Endothelial cell of umbilical vein (primary cell): ENCODE results near the gene KAZN. TPM values are rescaled to one million over a fixed set of nuclear protein-coding genes. Genes with fewer than 3 reads are reported as not detected.

Source experiments
- BruUV-seq: library from RNA; stranded (reverse); fragments of 400-500 nt; replicated peaks from 2 replicates; lab custom pipeline; 2021; lab: Mats Ljungman, UMichigan
- CTCF ChIA-PET: fragments of 300-600, 350-600 bp; sonication (Branson Sonifier 250); formaldehyde crosslinking; loops from one replicate; lab custom pipeline; 2021; ENCODE audit warnings: antibody characterized with exemption, inconsistent platforms; lab: Charles Lee
- POLR2A ChIA-PET: fragments of 300-600, 350-600 bp; sonication (Branson Sonifier 250); formaldehyde crosslinking; loops from one replicate; lab custom pipeline; 2021; ENCODE audit warnings: antibody characterized with exemption, inconsistent platforms; lab: Charles Lee
- DNase-seq: peaks from one replicate; pipeline ENCODE4 v3.0.0-alpha.2; 2011; ENCODE audit warnings: low read depth, low spot score
- FAIRE-seq: peaks from 2 replicates; lab custom pipeline; 2011; peaks lifted over from hg19 to GRCh38; lab: Jason Lieb, UNC
- H2AFZ ChIP-seq: 2 replicates; pipeline ENCODE4 v1.6.0; 2012; ENCODE audit warnings: low read depth, low read length, control low read depth, inconsistent platforms
- H3K27ac ChIP-seq: 2 replicates; pipeline ENCODE4 v1.5.1; 2011; ENCODE audit warnings: low read depth, mild to moderate bottlenecking, control low read depth, low read length, moderate library complexity; ENCODE audit not compliant: insufficient read depth
- H3K27me3 ChIP-seq, 2 experiments: 2 replicates each; pipeline versions ENCODE4 v1.6.0 to v1.6.1; 2011; ENCODE audit warnings: low read length in 2 of 2, mixed read lengths in 1 of 2; ENCODE audit not compliant: control insufficient read depth in 2 of 2, insufficient read depth in 2 of 2
- H3K36me3 ChIP-seq, 2 experiments: 2 replicates in 1 of 2; 3 replicates in 1 of 2; pipeline ENCODE4 v1.5.1; 2011; ENCODE audit warnings: low read length in 2 of 2, mild to moderate bottlenecking in 1 of 2, moderate library complexity in 1 of 2; ENCODE audit not compliant: control insufficient read depth in 2 of 2, insufficient read depth in 2 of 2; ENCODE audit errors: extremely low read depth in 1 of 2
- H3K4me1 ChIP-seq: 3 replicates; pipeline ENCODE4 v1.5.1; 2011; ENCODE audit warnings: mild to moderate bottlenecking, low read length; ENCODE audit not compliant: control insufficient read depth, insufficient read depth; ENCODE audit errors: extremely low read depth
- H3K4me2 ChIP-seq: 2 replicates; pipeline ENCODE4 v1.6.1; 2011; ENCODE audit warnings: low read length, control low read depth, mixed read lengths; ENCODE audit not compliant: insufficient read depth
- H3K4me3 ChIP-seq, 3 experiments: fragments of 200-600 bp in 1 of 3; sonication (generic), shearing (Covaris generic) in 1 of 3; replicated peaks in 1 of 3; 2 replicates each; pipeline ENCODE4 v1.5.1; 2011 to 2016; ENCODE audit warnings: control low read depth in 3 of 3, low read length in 3 of 3, mild to moderate bottlenecking in 2 of 3, inconsistent platforms in 1 of 3, low read depth in 1 of 3, moderate library complexity in 1 of 3; ENCODE audit not compliant: insufficient read depth in 1 of 3
- H3K79me2 ChIP-seq: 2 replicates; pipeline ENCODE4 v1.6.0; 2012; ENCODE audit warnings: low read length, inconsistent platforms; ENCODE audit not compliant: control insufficient read depth, insufficient read depth
- H3K9ac ChIP-seq: replicated peaks from 2 replicates; pipeline ENCODE3; 2011; ENCODE audit warnings: low read length, control low read depth; ENCODE audit not compliant: insufficient read depth; ENCODE audit errors: extremely low read depth
- H3K9me1 ChIP-seq: replicated peaks from 3 replicates; pipeline ENCODE4 v1.6.0; 2011; ENCODE audit warnings: mild to moderate bottlenecking, low read length; ENCODE audit not compliant: control insufficient read depth, insufficient read depth; ENCODE audit errors: extremely low read depth
- H3K9me3 ChIP-seq: replicated peaks from 2 replicates; pipeline ENCODE4 v1.5.1; 2012; ENCODE audit warnings: low read length, inconsistent platforms; ENCODE audit not compliant: control insufficient read depth, insufficient read depth
- H4K20me1 ChIP-seq: replicated peaks from 2 replicates; pipeline ENCODE3; 2011; ENCODE audit warnings: mild to moderate bottlenecking, low read length; ENCODE audit not compliant: control insufficient read depth, insufficient read depth; ENCODE audit errors: extremely low read depth
- EZH2 ChIP-seq: IDR thresholded peaks from 2 replicates; pipeline ENCODE4 v1.6.1; 2012; ENCODE audit warnings: borderline replicate concordance, low read depth, mild to moderate bottlenecking, moderate library complexity, low read length, inconsistent platforms; ENCODE audit not compliant: severe bottlenecking
- FOS ChIP-seq: IDR thresholded peaks from 2 replicates; pipeline ENCODE4 v1.6.1; 2011; ENCODE audit warnings: mild to moderate bottlenecking, low read length, moderate library complexity, borderline replicate concordance; ENCODE audit not compliant: insufficient read depth
- GATA2 ChIP-seq: IDR thresholded peaks from 2 replicates; pipeline ENCODE4 v1.7.0; 2011; ENCODE audit warnings: low read depth, mild to moderate bottlenecking, moderate library complexity, mixed read lengths, low read length; ENCODE audit not compliant: insufficient read length, insufficient read depth
- JUN ChIP-seq: IDR thresholded peaks from 2 replicates; pipeline ENCODE4 v1.6.1; 2011; ENCODE audit warnings: borderline replicate concordance, low read depth; ENCODE audit not compliant: insufficient read length, insufficient read depth
- MYC ChIP-seq: IDR thresholded peaks from one replicate; pipeline ENCODE4 v1.6.1; 2011; ENCODE audit warnings: mild to moderate bottlenecking, low read depth, low read length
- POLR2A ChIP-seq: IDR thresholded peaks from 2 replicates; pipeline ENCODE4 v1.6.1; 2012; ENCODE audit warnings: low read depth, mild to moderate bottlenecking, control low read depth, low read length
- POLR2AphosphoS5 ChIP-seq: IDR thresholded peaks from 2 replicates; pipeline ENCODE4 v1.6.1; 2012; ENCODE audit warnings: low read depth, mild to moderate bottlenecking, control low read depth, low read length, moderate library complexity; ENCODE audit not compliant: insufficient read depth
- dilution Hi-C: fragments of 300-500 bp; cut with MboI; formaldehyde crosslinking; loops from one replicate; pipeline ENCODE4 v1.15.0; 2019; ENCODE audit warnings: low sequenced_read_pairs; ENCODE audit not compliant: extremely low pct_ligation_motif_present
- intact Hi-C: fragments of 100-400 bp; cut with micrococcal nuclease; formaldehyde crosslinking; loops from one replicate; pipeline ENCODE4 v1.10.0; 2022
- polyA plus RNA-seq, 4 experiments: library from polyadenylated mRNA; depleted of rRNA in 3 of 4; stranded (reverse) in 3 of 4; unstranded in 1 of 4; fragments of >200 nt; gene quantifications; 2 replicates each; pipeline versions ENCODE4 v1.2.1 to v1.2.3, GENCODE V29; 2011 to 2012; ENCODE audit warnings: missing spikeins in 1 of 4
- total RNA-seq: library from RNA; stranded (reverse); gene quantifications from 2 replicates; pipeline ENCODE4 v1.2.3, GENCODE V29; 2021
- TF ChIP-seq, protein P1 (sequence below): IDR thresholded peaks from 2 replicates; pipeline ENCODE4 v1.6.1; 2011; ENCODE audit not compliant: insufficient read depth, insufficient read length
- TF ChIP-seq, protein P2 (sequence below), 2 donors: IDR thresholded peaks; 1 replicate in 1 of 2; 2 replicates in 1 of 2; pipeline ENCODE4 v1.5.1; 2011; ENCODE audit warnings: low read length in 2 of 2, mild to moderate bottlenecking in 2 of 2, moderate library complexity in 2 of 2, control low read depth in 1 of 2, inconsistent platforms in 1 of 2, low read depth in 1 of 2; ENCODE audit not compliant: insufficient read depth in 1 of 2; ENCODE audit errors: extremely low read depth in 1 of 2

The KAZN gene
- total and polyA plus RNA-seq, 2 donors (not counting 3 experiments of a cell fraction or from before 2014, with no cell fraction given) = 1.6 to 5.8 TPM

GRCh38 chr1:14961661-14962267 is 363.3 kb downstream of the KAZN start:
- dilution Hi-C loops = no loop called here
- H3K27me3 ChIP-seq = no peaks in the 10 kb centered on the region
- H3K4me2 ChIP-seq = no peak overlapping the region
- BruUV-seq = no TSS peak
- no peak for TF ChIP-seq EZH2
- TF ChIP-seq, protein P1, sequence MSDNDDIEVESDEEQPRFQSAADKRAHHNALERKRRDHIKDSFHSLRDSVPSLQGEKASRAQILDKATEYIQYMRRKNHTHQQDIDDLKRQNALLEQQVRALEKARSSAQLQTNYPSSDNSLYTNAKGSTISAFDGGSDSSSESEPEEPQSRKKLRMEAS = no peak
- TF ChIP-seq GATA2 = no peak
- TF ChIP-seq JUN = no peak
- TF ChIP-seq POLR2AphosphoS5 = no peak
- H3K36me3 ChIP-seq = no peaks in the 10 kb centered on the region
- no peaks in the 10 kb centered on the region for H3K79me2 ChIP-seq
- DNase-seq (no peak), FAIRE-seq (peak; percentile 38)
- H3K9me3 ChIP-seq = no peaks in the 10 kb centered on the region
- no peaks in the 10 kb centered on the region for H3K9me1 ChIP-seq
- no peak overlapping the region for H3K27ac ChIP-seq
- no peak overlapping the region for H3K4me3 ChIP-seq
- intact Hi-C loops = no loop called here
- POLR2A ChIA-PET = no interaction called here
- no peaks in the 10 kb centered on the region for H3K4me1 ChIP-seq
- no peak overlapping the region for H2AFZ ChIP-seq
- CTCF ChIA-PET = no interaction called here
- H3K9ac ChIP-seq = no peak overlapping the region
- no peaks in the 10 kb centered on the region for H4K20me1 ChIP-seq

GRCh38 chr1:14962407-14962806 is 363.9 kb downstream of the KAZN start:
- Histone ChIP-seq H2AFZ (no peak overlapping the region), H3K9me3 (no peaks in the 10 kb centered on the region), H3K9me1 (no peaks in the 10 kb centered on the region), H3K9ac (no peak overlapping the region), H3K4me3 (no peak overlapping the region), H3K27ac (no peak overlapping the region), H3K4me1 (no peaks in the 10 kb centered on the region), H4K20me1 (no peaks in the 10 kb centered on the region), H3K27me3 (no peaks in the 10 kb centered on the region), H3K36me3 (no peaks in the 10 kb centered on the region), H3K4me2 (no peak overlapping the region), H3K79me2 (no peaks in the 10 kb centered on the region)
- DNase-seq (no peak), FAIRE-seq (no peak)
- dilution Hi-C loops (no loop called here), intact Hi-C loops (no loop called here)
- ChIA-PET CTCF (no interaction called here), POLR2A (no interaction called here)
- BruUV-seq = no TSS peak
- TF ChIP-seq EZH2 (no peak), POLR2AphosphoS5 (no peak), JUN (no peak), FOS (no peak), GATA2 (no peak), POLR2A (no peak), MYC (no peak)
- TF ChIP-seq, protein P2, sequence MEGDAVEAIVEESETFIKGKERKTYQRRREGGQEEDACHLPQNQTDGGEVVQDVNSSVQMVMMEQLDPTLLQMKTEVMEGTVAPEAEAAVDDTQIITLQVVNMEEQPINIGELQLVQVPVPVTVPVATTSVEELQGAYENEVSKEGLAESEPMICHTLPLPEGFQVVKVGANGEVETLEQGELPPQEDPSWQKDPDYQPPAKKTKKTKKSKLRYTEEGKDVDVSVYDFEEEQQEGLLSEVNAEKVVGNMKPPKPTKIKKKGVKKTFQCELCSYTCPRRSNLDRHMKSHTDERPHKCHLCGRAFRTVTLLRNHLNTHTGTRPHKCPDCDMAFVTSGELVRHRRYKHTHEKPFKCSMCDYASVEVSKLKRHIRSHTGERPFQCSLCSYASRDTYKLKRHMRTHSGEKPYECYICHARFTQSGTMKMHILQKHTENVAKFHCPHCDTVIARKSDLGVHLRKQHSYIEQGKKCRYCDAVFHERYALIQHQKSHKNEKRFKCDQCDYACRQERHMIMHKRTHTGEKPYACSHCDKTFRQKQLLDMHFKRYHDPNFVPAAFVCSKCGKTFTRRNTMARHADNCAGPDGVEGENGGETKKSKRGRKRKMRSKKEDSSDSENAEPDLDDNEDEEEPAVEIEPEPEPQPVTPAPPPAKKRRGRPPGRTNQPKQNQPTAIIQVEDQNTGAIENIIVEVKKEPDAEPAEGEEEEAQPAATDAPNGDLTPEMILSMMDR (IDR thresholded peaks at IDR 0.05; ENCODE audit: extremely low read depth in 1 of 2, insufficient read depth in 1 of 2, low read depth in 1 of 2, low read length in 2 of 2) = no peak
- TF ChIP-seq, protein P1 = no peak
